Measurements from ENCODE around the gene GSTM4.
"Not testable (repeated sequence)": the region's sequence is repeated elsewhere in the genome, so short reads cannot be mapped to it uniquely, and the experiment has no call there.

- not testable (repeated sequence) for TF ChIP-seq CTCF (conservative IDR thresholded peaks at IDR 0.05; ENCODE audit: low read length); EZH2phosphoT487 (IDR thresholded peaks at IDR 0.05; ENCODE audit: borderline replicate concordance, low read depth, low read length)
Observed at GRCh38 chr1:109685890-109686289, 30.0 kb downstream of the GSTM4 start.
